Stimulated activated CD4-positive, alpha-beta T cell treated with anti-CD3 and anti-CD28 coated beads, TNF-alpha, amount 100 ng/mL, for 24 hours (primary cell): ENCODE data around the gene RNF224.
"Not testable (repeated sequence)": the region's sequence is repeated elsewhere in the genome, so short reads cannot be mapped to it uniquely, and the experiment has no call there.

ENCODE experiments used
- DNase-seq, 3 experiments: peaks; one replicate each; pipeline ENCODE4 v3.0.0-alpha.2; 2020; ENCODE audit warnings: low read depth in 3 of 3

RNF224 gene

DNA sequence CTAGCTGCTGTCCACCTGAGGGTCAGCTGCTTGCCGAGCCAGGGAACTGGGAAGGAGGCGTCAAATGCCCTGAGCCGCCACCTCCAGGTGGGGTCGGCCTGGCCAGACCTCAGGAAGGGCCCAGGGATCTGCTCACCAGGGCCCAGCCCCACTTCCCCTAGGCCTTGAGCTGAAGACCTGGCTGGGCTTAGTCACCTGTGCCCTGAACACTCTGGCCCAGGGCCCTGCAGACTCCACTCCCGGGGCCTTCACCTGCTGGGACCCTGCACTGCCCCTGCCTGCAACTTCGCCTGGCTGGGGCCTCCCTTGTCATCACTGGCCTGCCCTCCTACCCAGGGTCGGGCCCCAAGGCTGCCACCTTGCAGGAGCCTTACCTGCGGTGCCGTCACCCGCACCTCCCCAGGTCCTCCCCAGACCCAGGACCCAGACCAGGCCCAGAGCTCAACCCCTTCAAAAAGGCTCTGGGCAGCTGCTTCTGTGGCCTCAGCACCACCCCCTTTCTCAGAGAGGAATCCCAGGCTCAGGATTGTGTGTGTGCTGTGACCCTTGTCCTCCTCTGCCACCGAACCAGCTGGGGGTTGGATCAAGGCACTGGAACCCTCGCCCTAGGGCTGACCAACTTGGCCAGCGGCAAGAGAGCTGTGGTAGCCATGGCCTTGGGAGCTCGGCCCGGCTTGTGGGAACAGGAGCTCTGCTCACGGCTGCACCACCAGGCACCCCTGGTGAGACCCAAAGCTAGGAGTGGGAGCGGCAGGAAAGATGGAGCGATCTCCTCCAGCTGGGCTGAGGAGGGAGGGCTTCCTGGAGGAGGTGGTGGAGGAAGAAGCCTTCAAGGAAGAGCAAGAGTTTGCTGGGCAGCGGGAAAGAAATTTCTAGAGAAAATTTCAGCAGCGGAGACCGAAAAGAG lies 26.7 kb downstream of the RNF224 start:
- no peak for DNase-seq

DNA sequence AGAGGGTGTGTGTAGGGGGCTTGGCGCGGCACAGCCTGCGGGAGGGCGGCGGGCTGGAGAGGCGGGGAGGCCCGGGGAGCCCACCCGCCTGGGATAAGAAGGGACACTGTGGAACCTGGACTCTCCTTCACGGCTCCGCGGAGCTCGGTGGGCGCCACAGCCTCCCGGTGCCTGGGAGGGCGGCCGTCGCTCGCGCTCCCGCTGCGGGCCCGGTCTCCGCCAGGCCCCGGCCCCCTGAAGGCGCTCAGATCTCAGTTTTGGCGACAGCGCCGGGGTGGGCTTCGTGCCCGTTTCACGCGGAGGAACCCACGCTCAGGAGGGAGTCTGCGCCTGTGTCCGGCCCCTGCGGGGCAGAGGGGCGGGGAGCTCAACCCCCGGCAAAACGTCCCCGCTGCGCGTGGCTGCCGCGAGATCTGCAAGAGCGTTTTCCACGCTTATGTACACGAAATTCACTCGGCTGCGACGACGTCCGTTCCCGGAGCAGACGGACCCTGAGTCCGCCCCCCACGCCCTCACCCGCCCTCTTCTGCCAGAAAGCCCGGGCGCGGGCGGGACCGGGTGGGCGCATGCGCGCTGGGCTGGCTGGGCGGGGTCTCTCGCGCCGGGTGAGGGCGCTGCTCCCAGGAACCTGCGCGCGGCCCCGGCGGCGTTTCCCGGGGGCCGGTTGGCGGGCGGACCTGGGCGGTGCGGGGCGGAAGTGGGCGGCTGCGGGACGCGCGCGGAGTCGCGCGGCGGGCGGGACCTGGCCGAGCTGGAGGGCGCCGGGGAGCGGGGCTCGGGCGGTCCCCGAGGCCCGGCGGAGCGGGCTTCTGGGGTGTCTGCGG lies 27.5 kb downstream of the RNF224 start, which contains the start of gene NELFB:
NELFB (plus strand) TSS at position 704 of the 824 bp plus-strand sequence.
- peak; percentile 87 to 96 (median 96) for DNase-seq

DNA sequence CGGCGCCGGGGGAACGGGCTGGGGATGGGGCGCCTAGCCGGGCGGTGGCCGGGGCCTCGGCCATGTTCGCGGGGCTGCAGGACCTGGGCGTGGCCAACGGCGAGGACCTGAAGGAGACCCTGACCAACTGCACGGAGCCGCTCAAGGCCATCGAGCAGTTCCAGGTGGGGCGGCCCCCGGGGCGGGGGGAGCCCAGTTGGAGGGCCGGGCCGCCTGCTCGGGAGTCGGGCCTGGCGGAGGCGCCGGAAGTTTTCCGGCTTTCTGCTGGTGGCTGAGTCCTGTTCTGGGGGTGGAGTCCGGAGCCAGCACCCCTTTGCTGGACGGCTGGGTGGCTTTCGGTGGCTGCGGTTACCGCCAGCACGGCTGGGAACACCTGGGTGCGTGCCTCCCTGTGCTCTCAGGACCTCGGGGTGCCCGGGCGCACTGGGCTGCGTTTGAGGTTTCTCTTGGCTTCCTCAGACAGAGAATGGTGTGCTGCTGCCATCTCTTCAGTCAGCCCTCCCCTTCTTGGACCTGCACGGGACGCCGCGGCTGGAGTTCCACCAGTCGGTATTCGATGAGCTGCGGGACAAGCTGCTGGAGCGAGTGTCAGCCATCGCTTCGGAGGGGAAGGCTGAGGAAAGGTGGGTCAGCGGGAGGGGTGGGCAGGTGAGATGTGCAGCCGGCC lies 28.3 kb downstream of the RNF224 start:
- DNase-seq = no peak

DNA sequence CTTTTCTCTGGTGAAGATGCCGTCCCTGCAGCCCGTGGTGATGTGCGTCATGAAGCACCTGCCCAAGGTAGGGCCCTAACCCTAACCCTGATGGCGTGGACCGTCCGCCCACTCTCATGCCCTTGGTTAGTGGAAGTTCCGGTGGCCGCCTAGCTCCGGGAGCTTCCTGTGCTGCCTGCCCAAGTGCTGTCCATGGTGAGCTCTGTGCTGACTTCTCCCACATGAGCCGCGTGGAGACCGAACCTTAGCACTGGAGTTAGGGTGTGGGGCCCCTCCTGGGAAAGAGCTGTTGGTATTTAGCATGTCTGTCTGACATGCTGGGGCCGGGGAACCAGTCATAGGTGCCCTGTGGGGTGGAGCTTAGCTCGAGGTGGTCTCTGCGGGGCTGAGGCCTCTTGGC lies 29.1 kb downstream of the RNF224 start:
- no peak for DNase-seq

DNA sequence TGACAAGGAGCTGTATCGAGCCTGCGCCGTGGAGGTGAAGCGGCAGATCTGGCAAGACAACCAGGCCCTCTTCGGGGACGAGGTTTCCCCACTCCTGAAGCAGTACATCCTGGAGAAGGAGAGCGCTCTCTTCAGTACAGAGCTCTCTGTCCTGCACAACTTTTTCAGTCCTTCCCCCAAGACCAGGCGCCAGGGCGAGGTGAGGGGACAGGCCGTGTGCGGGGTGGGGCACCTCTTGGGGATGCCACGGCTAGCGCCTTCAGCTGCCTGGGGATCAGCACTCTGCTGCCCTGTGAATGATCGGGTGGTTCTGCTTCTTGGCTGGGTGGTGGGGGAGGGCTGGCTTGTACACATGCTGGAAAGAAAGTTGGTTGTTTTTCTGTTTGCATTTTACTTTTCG lies 29.6 kb downstream of the RNF224 start:
- no peak for DNase-seq

DNA sequence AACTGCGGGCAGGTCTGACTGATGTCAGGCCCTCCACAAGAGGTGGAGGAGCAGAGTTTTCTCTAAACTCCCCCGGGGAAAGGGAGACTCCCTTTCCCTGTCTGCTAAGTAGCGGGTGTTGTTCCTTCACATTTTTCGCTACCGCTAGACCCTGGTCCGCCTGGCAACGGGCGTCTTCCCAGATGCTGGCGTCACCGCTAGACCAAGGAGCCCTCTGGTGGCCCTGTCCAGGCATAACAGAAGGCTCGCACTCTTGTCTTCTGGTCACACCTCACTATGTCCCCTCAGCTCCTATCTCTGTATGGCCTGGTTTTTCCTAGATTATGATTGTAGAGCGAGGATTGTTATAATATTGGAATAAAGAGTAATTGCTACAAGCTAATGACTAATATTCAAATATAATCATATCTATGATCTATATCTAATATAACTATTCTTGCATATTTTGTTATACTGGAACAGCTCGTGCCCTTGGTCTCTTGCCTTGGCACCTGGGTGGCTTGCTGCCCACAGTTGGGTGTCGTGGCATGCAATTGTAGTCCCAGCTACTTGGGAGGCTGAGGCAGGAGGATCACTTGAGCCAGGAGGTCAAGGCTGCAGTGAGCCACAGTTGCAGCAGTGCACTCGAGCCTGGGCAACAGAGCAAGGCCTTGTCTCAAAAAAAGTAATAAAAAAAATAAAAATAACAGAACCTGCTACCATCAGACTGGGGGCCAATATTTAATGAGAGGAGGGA lies 35.0 kb downstream of the RNF224 start:
- not testable (repeated sequence) for DNase-seq

DNA sequence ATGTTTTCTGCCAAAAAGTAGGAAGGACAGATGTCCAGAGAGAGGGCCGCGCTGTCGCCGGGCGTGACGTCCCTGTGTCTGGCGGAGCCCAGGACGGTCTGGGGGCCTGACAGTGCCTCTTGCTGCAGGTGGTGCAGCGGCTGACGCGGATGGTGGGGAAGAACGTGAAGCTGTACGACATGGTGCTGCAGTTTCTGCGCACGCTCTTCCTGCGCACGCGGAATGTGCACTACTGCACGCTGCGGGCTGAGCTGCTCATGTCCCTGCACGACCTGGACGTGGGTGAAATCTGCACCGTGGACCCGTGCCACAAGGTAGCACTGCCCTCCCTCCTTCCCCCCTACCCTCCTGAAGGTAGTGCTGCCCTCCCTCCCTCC lies 35.6 kb downstream of the RNF224 start:
- no peak for DNase-seq

DNA sequence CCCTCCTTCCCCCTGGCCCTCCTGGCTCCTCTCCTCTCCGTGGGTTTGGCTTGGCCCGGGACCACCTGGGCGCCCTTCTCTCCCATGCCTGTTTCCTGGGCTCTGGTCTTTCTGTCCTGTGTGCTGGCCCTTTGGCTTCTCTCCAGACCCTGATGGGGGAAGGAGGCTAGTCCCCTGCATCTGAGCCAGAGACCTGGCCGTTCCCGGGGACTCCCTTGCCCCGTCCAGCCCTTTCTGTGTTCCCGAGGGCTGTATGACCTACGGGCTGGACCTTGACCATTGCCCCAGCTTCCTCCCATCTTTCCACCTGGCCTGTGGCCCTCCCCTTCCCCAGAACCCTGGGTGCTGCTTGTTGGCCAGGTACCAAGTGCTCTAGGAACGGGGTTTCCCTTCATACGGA lies 36.2 kb downstream of the RNF224 start:
- no peak for DNase-seq

DNA sequence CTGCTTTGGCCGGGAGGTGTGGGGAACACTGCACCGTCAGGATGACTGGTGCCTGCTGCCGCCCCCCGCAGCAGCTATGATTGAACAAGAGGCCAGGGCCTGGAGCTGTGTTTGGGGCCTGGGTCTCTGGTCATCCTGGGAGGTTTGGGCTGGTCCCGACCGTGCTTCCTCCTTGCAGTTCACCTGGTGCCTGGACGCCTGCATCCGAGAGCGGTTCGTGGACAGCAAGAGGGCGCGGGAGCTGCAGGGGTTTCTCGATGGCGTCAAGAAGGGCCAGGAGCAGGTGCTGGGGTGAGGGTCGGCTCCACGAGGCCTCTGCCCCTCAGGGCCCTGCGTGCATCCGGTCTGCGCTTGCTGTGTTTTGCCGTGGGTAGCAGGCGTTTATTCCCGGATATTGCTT lies 36.8 kb downstream of the RNF224 start:
- DNase-seq = no peak

DNA sequence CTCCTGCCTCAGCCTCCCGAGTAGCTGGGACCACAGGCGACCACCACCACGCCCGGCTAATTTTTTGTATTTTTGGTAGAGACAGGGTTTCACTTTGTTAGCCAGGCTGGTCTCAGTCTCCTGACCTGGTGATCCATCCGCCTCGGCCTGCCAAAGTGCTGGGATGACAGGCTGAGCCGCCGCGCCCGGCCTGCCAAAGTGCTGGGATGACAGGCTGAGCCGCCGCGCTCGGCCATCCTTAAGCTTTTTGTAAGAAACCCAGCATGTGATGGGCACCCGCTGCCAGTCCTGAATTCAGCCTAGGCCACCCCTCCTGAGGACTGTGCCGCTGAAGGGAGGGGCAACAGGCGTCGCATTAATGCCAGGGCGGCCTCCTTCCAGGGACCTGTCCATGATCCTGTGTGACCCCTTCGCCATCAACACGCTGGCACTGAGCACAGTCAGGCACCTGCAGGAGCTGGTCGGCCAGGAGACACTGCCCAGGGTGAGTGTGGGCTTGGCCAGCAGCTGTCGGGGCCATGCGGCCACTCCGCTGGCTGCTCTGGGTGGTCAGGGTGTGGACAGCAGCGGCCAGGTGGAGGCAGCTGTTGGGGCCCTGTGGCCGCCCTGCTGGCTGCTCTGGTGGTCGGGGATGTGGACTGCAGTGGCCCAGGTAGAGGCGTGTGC lies 38.3 kb downstream of the RNF224 start:
- no peak for DNase-seq

DNA sequence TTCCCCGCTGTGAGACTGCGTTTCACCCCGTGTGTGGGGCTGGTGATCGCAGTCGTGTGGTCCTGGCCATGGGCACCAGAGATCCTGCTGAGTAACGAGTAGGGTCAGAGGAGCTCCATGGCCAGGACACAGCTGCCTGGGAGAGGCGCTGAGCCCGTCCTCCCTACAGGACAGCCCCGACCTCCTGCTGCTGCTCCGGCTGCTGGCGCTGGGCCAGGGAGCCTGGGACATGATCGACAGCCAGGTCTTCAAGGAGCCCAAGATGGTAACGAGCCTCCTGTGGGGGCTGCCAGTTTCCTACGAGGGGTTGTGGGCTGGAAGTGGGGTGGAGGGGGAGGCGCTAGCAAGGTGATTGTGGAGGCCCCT lies 38.8 kb downstream of the RNF224 start:
- DNase-seq = no peak

DNA sequence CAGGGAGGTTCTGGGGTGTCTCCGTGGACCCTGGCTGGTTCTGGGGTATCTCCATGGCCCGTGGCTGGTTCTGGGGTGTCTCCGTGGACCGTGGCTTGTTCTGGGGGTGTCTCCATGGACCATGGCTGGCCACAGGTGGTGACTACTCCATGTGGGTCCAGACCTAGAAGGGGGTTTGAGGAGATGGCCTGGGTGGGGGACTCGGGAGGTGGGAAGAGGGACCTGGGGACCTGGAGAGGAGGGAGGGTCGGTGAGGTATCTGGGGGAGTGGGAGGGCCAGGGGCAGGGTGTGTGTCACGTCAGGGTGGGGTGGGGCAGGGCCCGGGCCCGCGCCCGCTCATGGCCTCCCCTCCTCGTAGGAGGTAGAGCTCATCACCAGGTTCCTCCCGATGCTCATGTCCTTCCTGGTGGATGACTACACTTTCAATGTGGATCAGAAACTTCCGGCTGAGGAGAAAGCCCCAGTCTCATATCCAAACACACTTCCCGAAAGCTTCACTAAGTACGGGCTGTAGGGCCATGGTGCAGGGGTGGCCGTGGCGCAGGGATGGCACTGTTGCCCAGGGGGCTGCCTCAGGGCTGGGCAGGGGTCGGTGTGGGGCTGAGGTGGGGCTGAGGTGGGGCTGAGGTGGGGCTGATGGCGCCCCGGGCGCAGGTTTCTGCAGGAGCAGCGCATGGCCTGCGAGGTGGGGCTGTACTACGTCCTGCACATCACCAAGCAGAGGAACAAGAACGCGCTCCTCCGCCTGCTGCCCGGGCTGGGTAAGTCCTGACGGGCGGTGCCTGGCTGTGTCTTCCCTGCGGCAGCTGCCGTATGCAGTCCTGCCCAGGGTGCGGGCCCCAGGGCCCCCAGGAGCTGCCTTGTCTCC lies 39.5 kb downstream of the RNF224 start:
- no peak for DNase-seq

DNA sequence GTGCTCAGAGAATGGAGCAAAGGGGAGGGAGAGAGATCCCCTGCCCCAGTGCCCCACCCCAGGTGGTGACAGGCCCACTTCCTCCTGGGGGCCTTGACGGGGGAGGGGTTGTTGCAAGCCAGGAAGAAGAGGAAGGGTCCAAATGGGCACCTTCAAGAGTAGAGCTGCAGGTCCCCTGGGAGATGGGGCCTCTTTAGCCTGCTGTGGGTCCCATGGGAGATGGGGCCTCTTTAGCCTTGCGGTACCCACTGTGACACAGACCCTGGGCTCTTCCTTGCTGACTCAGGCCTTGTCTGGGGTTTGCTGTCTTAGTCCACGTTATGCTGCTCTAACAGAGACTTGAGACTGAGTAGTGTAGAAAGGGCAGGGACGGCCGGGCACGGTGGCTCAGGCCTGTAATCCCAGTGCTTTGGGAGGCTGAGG lies 40.6 kb downstream of the RNF224 start:
- no peak for DNase-seq

DNA sequence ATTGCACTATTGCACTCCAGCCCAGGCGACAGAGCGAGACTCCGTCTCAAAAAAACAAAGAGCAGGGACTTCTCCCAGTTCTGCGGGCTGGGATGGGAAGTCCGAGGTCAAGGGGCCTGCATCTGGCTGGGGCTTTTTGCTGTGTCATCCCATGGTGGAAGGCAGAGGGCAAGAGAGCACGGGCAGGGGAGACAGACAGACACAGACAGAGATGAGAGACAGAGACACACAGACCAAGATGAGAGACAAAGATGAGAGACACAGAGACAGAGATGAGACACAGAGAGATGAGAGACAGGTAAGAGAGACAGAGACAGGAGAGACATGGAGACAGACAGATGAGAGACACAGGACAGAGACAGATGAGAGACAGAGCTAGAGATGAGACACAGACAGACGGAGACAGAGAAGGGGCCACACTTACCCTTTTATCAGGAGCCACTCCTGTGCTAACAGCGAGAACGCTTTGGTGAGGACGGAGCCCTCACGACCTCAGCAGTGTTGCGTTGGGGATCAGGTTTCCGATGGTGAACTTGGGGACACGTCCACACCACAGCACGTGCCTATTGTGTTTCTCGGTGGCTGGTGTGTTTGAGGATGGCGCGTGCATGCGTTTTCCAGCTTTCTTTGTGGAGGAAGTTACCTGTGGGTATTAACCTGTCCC lies 41.4 kb downstream of the RNF224 start:
- no peak for DNase-seq

DNA sequence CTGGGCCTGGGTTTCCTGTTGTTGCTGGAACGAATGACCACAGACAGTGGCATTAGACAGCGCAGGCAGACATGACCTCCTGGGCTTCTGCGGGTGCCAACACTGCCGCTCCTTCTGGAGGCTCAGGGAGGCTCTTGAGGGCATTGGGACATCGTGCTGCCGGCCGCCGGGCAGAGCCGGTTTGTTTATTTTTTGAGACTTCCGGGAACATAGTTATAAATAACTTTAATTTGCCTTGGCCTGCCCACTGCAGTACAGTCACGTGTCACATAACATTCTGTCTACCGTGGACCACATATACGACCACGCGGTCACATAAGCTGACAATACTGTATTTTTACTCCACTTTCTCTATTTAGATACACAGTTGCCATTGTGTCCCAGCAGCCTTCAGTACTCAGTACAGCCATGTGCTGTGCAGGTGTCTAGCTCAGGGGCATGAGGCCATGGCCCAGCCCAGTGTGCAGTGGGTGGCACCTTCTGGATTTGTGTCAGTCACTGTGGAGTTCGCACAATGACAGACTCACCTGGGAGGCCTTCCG lies 42.0 kb downstream of the RNF224 start:
- no peak for DNase-seq

DNA sequence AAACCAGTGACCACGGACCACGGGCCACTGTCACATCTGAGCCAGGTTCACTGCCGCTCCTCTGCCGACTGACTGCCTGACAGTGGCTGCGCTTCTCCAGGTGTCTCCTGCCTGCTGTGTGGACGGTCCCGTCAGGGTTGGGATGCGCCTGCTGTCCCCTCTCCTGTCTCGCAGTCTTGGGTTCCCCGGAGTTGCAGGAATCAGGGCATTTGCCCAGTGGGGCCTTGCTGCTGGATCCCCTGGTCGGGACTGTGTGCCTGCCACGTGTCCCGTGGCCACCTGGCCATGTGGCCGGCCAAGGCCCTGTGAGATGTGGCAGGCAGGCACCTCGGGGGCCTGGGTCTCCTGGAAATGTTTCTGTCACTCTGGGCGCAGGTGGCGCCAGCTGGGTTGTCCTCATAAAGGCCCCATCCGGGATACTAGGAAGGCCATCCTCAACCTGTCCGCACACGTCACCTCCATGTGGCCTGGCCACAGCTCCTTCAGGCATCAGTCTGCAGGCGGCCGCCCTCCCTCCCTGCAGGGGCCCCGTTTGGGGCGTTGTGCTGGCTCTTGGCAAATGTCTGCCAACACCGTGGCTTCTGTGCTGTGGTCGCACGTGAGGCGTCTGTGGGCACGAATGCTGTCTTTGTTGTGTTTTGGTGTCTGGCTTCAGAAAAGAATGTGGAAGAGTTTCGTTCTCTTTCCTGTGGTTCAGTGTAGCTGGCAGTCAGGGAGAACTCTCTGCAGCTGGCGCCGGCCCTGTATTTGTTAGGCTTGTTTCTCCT lies 43.8 kb downstream of the RNF224 start:
- no peak for DNase-seq

DNA sequence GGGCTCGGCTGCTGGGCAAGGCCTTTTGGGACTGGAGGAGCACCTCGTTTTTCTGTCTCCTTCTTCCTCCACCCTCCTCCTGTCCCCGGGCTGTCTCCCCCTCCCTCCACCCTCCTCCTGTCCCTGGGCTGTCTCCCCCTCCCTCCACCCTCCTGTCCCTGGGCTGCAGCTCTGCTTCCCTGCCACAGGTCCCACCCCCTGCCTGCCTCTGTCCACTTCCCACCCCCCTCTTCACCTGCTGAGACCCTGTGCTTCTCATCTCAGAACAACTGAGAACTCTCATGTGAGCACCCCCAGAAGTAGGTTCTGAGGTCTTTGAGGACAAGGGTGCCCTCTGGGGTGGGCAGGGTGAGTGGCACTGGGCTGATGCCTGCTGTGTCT lies 44.4 kb downstream of the RNF224 start:
- no peak for DNase-seq

DNA sequence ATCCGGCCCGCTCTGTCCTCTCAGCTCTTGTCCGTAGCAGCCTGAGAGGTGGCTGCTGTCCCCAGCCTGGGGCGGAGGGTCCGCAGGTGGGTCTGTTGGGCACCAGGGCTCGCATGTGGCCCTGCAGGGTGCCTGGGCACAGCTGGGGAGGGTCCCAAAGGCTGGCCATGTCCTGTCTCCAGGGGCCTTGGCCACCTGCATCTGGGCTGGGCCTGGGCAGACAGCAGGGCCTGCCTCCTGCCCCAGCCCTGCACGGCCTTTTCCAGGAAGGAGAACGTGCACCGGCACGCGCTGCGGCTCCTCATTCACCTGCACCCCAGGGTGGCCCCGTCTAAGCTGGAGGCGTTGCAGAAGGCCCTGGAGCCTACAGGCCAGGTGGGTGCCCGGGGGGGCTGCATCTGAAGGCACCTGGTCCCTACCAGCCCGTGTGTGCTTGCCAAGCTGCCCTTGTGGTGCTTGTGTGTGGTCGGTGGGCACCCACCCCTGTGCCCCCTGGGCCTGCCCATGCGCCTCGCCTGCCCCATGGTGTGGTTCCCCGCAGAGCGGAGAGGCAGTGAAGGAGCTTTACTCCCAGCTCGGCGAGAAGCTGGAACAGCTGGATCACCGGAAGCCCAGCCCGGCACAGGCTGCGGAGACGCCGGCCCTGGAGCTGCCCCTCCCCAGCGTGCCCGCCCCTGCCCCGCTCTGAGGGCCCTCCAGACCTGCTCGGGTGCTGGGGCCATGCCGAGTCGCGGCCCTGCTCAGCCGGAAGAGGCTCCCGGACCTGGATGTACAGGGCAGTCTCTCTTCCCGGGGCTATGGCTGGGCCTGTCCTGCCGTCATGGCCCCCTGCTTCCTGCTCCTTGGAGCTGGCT lies 45.2 kb downstream of the RNF224 start:
- no peak for DNase-seq
